GM12875 (cell line): ENCODE results near the gene PCGF5.
"Not testable (repeated sequence)": the region's sequence is repeated elsewhere in the genome, so short reads cannot be mapped to it uniquely, and the experiment has no call there.

Source experiments
- H3K4me3 ChIP-seq: one replicate; pipeline ENCODE4 v1.5.1; 2011; ENCODE audit warnings: low read depth, low read length, control low read depth
- TF ChIP-seq, protein P1 (sequence below): IDR thresholded peaks from 2 replicates; pipeline ENCODE4 v1.5.1; 2011; ENCODE audit warnings: low read depth, mild to moderate bottlenecking, control low read depth, inconsistent platforms, low read length, moderate library complexity, borderline replicate concordance; ENCODE audit not compliant: insufficient read depth

Gene PCGF5

DNA sequence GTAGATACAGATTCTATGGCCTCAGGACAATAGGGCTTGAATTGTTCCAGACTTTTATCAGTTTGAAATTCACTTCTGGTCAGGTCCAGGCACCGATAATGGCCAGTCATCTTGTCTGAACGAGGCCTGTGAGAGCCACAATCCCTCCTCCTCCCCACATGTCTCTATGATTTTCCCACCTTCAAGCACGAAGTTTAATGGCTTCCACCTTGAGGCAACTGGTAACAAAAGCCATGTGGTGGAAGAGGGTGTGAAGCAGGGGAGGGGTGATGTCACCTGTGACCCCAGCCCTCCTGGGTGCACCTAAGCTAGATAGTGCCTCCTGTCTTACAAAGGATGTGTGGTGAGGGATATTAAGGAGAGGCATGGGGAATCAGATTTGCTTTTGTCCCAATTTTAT is 89.2 kb downstream of the PCGF5 start:
- no peak overlapping the region for H3K4me3 ChIP-seq
- TF ChIP-seq, protein P1, sequence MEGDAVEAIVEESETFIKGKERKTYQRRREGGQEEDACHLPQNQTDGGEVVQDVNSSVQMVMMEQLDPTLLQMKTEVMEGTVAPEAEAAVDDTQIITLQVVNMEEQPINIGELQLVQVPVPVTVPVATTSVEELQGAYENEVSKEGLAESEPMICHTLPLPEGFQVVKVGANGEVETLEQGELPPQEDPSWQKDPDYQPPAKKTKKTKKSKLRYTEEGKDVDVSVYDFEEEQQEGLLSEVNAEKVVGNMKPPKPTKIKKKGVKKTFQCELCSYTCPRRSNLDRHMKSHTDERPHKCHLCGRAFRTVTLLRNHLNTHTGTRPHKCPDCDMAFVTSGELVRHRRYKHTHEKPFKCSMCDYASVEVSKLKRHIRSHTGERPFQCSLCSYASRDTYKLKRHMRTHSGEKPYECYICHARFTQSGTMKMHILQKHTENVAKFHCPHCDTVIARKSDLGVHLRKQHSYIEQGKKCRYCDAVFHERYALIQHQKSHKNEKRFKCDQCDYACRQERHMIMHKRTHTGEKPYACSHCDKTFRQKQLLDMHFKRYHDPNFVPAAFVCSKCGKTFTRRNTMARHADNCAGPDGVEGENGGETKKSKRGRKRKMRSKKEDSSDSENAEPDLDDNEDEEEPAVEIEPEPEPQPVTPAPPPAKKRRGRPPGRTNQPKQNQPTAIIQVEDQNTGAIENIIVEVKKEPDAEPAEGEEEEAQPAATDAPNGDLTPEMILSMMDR = no peak

DNA sequence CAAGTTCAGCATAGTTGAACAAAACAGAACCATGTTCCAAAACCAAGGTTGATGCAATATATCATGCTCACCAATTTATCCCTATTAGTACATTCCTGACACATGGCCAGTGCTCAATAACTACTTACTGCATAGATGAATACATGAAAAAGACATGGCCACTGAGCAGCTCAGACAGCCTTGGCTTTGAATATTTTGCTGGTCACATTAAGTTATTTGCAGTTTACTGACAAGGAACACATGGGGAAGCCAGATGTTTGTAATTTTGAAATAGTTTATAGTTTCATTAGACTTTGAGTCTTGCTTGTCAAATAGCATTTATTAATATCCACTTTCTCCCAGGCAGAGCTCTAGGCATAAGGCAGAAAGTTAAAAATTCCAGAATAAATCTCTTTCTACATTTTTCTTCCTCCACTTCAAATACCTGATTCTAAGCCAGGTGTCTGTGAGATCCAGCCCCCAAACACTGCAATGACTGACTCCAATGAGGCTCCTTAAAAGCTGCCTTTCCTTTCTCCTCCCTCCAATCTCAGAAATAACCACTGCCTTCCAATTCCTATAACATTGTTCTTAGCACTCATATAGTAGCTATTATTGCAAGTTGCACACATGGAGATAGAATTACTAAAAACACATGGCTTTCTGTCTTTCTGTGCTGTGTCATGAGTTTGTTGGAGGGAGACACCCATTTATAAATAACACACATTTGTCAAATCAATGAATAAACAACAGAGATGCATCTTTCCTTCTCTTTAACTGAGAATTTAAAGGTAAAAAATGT is 91.3 kb downstream of the PCGF5 start:
- H3K4me3 ChIP-seq = no peak overlapping the region
- TF ChIP-seq, protein P1 = no peak

DNA sequence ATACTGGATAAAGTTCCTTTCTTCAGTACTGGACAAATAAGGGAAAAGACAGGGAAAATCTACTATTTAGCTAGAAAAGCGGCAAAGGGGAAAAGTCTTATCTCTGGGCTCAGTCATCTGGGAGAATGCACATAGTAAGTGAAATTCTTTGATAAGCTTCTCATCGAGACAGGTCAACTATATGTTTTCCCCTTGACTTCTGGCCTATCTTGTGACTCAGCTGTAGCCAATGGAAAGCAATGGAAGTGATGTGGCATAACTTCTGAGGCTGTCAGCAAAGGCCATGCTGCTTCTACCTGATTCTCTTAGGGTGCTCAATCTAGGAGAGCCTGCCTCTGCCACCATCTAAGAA is 91.9 kb downstream of the PCGF5 start:
- TF ChIP-seq, protein P1 = no peak
- no peak overlapping the region for H3K4me3 ChIP-seq

DNA sequence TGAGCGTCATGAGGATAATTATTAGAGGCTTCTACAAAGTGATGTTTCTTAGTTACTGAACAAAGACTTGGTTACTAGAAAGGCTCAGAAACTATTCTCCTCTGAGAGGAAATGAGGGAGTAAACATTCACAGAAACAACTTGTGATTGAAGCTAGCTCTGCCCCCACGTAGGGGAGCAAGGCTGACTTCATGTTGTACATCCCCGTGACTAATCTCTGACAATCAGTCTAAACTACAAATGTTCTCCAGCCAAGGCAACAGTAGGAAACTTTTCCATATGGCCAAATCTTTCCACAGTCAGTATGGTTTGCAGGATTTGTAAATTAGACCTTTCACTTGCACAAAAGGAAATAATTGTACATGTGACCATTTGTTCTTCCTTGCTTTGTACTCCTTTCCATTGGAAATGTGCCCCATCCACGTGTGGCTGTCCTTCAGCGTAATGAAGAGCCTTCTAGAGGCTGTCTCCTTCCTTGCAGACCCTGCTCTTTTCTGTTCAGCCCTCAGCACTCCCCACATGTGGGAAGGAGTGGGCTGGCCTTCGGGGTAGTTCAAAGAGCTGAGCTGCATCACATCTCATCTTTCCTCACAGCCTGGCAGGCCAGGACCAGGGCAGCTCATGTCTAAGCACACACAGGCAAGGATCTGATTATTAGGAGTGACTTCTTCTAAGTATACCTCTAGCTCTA is 93.5 kb downstream of the PCGF5 start:
- no peak overlapping the region for H3K4me3 ChIP-seq
- TF ChIP-seq, protein P1 = no peak

DNA sequence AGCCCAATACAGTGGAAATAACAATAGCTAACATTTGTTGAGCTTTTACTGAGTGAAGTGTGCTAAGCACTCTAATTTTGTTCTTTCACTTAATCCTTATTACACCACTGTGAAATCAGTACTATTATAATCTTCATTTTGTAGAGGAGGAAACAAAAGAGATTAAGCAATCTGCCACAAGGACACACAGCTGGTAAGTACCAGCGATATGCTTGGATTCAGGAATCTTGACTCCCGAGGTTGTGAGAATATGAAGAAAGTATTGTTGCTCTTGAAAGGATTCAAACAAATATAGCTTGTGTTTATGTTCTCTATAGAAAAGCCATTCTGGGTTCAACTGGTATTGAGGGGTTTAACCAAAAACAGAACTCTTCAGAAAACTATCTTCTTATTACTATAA is 96.0 kb downstream of the PCGF5 start:
- TF ChIP-seq, protein P1 = no peak
- H3K4me3 ChIP-seq = no peak overlapping the region

DNA sequence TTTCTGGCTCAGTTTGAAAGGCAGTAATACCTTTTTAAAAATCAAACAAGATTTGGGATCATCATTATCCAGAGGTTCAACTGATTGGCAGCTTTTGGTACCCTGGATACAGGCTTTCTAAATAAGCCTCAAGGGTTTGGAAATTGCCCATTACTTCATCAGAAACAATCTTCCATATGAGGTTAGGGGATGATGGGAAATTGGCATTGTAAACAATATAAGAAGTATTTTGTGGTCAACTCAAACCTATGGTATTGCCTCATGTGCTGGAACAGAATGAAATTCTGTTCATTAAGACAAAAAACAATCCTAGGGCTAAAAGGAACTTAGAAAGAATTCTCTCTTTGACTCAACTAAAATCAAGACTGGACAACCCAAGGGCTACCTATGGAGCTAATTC is 97.1 kb downstream of the PCGF5 start:
- TF ChIP-seq, protein P1 = no peak
- no peak overlapping the region for H3K4me3 ChIP-seq

DNA sequence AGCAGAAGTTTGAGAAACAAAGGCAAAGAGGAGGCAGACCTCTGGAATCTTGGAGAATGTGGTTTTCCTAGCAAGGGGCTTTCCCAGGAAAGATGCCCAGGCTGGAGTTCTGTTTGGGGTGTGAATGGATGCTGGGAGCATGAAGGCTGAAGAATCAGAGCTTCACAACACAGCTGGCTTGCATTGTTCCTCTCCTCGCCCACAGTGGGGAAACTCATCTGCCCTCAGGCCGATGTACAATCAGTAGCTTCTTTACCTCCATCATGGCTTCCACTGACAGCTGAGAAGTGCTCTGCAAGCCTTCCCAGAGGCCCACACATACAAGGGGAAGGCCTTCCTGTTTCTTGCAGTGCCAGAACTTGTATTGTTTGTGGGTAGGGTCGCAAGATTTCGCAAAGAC is 98.9 kb downstream of the PCGF5 start:
- TF ChIP-seq, protein P1 = no peak
- no peak overlapping the region for H3K4me3 ChIP-seq

DNA sequence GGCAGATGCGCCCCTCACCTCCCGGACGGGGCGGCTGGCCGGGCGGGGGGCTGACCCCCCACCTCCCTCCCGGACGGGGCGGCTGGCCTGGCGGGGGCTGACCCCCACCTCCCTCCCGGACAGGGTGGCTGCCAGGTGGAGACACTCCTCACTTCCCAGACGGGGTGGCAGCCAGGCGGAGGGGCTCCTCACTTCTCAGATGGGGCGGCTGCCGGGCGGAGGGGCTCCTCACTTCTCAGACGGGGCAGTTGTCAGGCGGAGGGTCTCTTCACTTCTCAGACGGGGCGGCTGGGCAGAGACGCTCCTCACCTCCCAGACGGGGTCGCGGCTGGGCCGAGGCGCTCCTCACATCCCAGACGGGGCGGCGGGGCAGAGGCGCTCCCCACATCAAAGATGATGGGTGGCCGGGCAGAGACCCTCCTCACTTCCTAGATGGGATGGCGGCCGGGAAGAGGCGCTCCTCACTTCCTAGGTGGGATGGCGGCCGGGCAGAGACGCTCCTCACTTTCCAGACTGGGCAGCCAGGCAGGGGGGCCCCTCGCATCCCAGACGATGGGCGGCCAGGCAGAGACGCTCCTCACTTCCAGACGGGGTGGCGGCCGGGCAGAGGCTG is 102.9 kb downstream of the PCGF5 start:
- H3K4me3 ChIP-seq = not testable (repeated sequence)
